ENCODE measurements around the gene ERO1B. TPM values are rescaled to one million over a fixed set of nuclear protein-coding genes. Genes with fewer than 3 reads are reported as not detected.

ERO1B gene
- total RNA-seq, 1 donor from 2014 or later, result 15.4 TPM

- no peaks in the 10 kb centered on the region for H3K4me1 Mint-ChIP-seq (ENCODE audit: low read depth)
- TF ChIP-seq CTCF (IDR thresholded peaks at IDR 0.05; ENCODE audit: unreplicated experiment), result no peak
- DNase-seq (ENCODE audit: low spot score, unreplicated experiment), result no peak
- peaks cover 28% of the 10 kb centered on the region for H3K36me3 Mint-ChIP-seq (ENCODE audit: insufficient read depth)
- H3K4me3 Mint-ChIP-seq (ENCODE audit: low read depth), result no peak overlapping the region
- H3K9me3 Mint-ChIP-seq (ENCODE audit: low read depth), result peaks cover 15% of the 10 kb centered on the region
- no peak overlapping the region for H3K27ac Mint-ChIP-seq
- H3K27me3 Mint-ChIP-seq, result no peaks in the 10 kb centered on the region
Measured at GRCh38 chr1:236185687-236186086, 96.1 kb downstream of the ERO1B start.

- Mint-ChIP-seq H3K4me1 (ENCODE audit: low read depth) (peaks cover 10% of the 10 kb centered on the region), H3K4me3 (ENCODE audit: low read depth) (no peak overlapping the region), H3K36me3 (ENCODE audit: insufficient read depth) (peaks cover 4% of the 10 kb centered on the region), H3K27me3 (peaks cover 3% of the 10 kb centered on the region), H3K27ac (no peak overlapping the region), H3K9me3 (ENCODE audit: low read depth) (no peaks in the 10 kb centered on the region)
- no peak for DNase-seq (ENCODE audit: low spot score, unreplicated experiment)
- TF ChIP-seq CTCF (IDR thresholded peaks at IDR 0.05; ENCODE audit: unreplicated experiment), result no peak
Measured at GRCh38 chr1:236181059-236181458, 100.7 kb downstream of the ERO1B start.

- H3K9me3 Mint-ChIP-seq (ENCODE audit: low read depth), result no peaks in the 10 kb centered on the region
- no peak overlapping the region for H3K27ac Mint-ChIP-seq
- peaks cover 4% of the 10 kb centered on the region for H3K36me3 Mint-ChIP-seq (ENCODE audit: insufficient read depth)
- no peak overlapping the region for H3K4me3 Mint-ChIP-seq (ENCODE audit: low read depth)
- TF ChIP-seq CTCF (IDR thresholded peaks at IDR 0.05; ENCODE audit: unreplicated experiment), result no peak
- DNase-seq (ENCODE audit: low spot score, unreplicated experiment), result no peak
- H3K4me1 Mint-ChIP-seq (ENCODE audit: low read depth), result peaks cover 15% of the 10 kb centered on the region
- peaks cover 3% of the 10 kb centered on the region for H3K27me3 Mint-ChIP-seq
Measured at GRCh38 chr1:236179634-236180033, 102.1 kb downstream of the ERO1B start.

DNA sequence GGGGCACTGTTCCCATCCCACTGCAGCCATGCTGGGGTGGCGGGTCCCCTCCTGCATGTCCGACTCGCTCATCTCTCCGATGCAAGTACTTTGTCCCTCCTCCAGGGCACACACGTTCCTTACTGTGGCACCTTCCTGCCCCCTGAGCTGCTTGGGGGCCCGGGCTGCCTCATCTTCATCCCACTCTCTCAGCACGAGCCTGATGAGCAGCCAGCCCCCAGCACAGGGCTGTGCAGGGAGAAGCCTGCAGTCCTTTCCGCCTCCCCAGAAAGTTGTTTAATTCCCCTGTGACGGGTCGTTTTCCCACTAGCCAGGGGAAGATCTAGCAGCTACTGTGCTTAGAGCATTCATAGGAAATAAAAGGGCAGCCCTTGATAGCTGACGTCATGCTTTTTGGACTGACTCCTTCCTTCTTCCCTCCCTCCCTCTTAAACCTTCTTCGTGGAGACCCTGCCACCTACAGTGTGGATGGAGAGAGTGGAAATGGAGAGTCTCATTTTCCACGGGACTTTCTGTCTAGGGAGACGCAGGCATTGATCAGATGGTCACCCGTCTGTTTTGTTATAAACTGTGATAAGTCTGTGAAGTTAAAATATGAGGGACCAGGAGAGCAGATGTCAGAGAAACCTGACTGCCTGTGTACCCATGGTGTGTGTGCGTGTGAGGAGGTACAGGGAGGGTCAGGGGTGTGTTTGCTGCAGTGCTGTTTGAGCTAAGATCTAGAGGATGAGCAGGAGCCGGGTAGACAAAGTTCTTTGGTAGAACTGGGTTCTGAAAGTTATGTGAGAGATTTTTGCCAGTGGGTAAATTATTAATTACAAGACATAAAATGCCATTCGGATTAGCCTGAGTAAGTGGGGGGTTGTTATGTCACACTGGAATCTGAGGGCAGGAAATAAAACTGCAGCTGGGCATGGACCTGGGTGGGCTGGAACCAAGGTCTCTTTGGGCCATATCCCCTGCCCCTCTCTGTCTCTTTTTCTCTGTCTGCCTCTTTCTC, 105.1 kb downstream of the ERO1B start:
- H3K4me1 Mint-ChIP-seq (ENCODE audit: low read depth), result peaks cover 15% of the 10 kb centered on the region
- H3K27me3 Mint-ChIP-seq, result peaks cover 3% of the 10 kb centered on the region
- no peak overlapping the region for H3K4me3 Mint-ChIP-seq (ENCODE audit: low read depth)
- no peaks in the 10 kb centered on the region for H3K9me3 Mint-ChIP-seq (ENCODE audit: low read depth)
- DNase-seq (ENCODE audit: low spot score, unreplicated experiment), result no peak
- no peak for TF ChIP-seq CTCF (IDR thresholded peaks at IDR 0.05; ENCODE audit: unreplicated experiment)
- H3K36me3 Mint-ChIP-seq (ENCODE audit: insufficient read depth), result peaks cover 4% of the 10 kb centered on the region
- peak overlapping the region; percentile 5 for H3K27ac Mint-ChIP-seq

GRCh38 chr1:236175642-236176336, 106.0 kb downstream of the ERO1B start:
- DNase-seq (ENCODE audit: low spot score, unreplicated experiment), result no peak
- peak overlapping the region; percentile 12 for H3K27ac Mint-ChIP-seq
- no peak for TF ChIP-seq CTCF (IDR thresholded peaks at IDR 0.05; ENCODE audit: unreplicated experiment)
- H3K4me1 Mint-ChIP-seq (ENCODE audit: low read depth), result peaks cover 15% of the 10 kb centered on the region
- H3K9me3 Mint-ChIP-seq (ENCODE audit: low read depth), result no peaks in the 10 kb centered on the region
- H3K36me3 Mint-ChIP-seq (ENCODE audit: insufficient read depth), result peaks cover 2% of the 10 kb centered on the region
- H3K27me3 Mint-ChIP-seq, result peaks cover 3% of the 10 kb centered on the region
- no peak overlapping the region for H3K4me3 Mint-ChIP-seq (ENCODE audit: low read depth)
